IPS-NIHi11 (cell line): ENCODE data around the gene KLRD1.
A peak's percentile ranks its signal among the peaks of the same experiment; 100 is the strongest.
"Not testable (repeated sequence)": the region's sequence is repeated elsewhere in the genome, so short reads cannot be mapped to it uniquely, and the experiment has no call there.

Source experiments
- DNase-seq: peaks from one replicate; pipeline ENCODE4 v3.0.0; 2012; ENCODE audit warnings: mixed read lengths, low spot score

The KLRD1 gene

GRCh38 chr12:10338470-10338869 is 30.8 kb downstream of the KLRD1 start:
- not testable (repeated sequence) for DNase-seq

DNA sequence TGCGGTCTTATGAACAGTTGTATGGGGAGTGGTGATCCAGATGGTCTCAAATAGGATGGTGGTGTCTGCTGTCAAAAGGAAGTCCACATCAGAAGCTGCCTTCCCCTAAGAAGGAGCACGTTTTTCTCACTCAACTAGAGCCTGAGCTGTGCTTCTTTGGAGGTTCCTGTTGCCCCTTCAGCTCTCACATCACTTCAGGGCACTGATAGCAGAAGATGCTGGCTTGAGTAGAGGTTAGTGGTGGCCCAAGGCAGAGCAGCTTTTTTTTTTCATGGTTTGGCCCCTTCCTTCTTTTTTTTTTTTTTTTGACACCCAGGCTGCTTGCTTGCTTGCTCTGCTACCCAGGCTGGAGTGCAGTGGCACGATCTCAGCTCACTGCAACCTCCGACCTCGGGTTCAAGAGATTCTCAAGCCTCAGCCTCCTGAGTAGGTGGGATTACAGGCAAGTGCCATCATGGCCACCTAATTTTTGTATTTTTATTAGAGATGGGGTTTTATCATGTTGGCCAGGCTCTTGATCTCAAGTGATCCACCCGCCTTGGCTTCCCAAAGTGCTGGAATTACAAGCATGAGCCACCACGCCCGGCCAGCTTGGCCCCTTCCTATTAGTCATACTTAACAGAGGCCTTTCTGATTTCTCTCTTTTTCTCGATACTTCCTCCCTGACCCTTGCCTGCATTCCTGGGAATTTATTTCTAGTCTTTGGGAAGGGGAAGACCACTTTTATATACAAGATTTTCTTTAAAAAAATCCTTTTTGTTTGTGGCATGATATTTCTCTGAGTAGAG is 31.6 kb downstream of the KLRD1 start:
- DNase-seq = no peak

DNA sequence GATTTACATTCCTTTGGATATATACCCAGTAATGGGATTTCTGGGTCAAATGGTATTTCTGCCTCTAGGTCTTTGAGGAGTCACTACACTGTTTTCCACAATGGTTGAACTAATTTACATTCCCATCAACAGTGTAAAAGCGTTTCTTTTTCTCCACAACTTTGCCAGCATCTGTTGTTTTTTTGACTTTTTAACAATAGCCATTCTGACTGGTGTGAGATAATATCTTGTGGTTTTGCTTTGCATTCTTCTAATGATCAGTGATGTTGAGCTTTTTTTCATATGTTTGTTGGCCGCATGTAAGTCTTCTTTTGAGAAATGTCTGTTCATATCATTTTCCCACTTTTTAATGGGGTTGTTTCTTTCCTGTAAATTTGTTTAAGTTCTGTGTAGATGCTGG is 33.3 kb downstream of the KLRD1 start:
- DNase-seq = not testable (repeated sequence)

GRCh38 chr12:10341892-10342509 is 34.3 kb downstream of the KLRD1 start:
- DNase-seq = no peak

DNA sequence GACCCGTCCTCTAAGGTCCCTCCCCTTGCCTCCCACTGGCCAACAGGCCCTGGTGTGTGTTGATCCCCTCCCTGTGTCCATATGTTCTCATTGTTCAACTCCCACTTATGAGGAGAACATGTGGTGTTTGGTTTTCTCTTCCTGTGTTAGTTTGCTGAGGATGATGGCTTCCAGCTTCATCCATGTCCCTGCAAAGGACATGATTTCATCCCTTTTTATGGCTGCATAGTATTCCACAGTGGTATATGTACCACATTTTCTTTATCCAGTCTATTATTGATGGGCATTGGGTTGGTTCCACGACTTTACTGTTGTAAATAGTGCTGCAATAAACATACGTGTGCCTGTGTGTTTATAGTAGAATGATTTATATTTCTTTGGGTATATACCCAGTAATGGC is 43.8 kb downstream of the KLRD1 start:
- not testable (repeated sequence) for DNase-seq

- no peak for DNase-seq
Measured at GRCh38 chr12:10354071-10354470, 46.4 kb downstream of the KLRD1 start.

GRCh38 chr12:10354502-10354901 is 46.8 kb downstream of the KLRD1 start:
- DNase-seq = no peak

DNA sequence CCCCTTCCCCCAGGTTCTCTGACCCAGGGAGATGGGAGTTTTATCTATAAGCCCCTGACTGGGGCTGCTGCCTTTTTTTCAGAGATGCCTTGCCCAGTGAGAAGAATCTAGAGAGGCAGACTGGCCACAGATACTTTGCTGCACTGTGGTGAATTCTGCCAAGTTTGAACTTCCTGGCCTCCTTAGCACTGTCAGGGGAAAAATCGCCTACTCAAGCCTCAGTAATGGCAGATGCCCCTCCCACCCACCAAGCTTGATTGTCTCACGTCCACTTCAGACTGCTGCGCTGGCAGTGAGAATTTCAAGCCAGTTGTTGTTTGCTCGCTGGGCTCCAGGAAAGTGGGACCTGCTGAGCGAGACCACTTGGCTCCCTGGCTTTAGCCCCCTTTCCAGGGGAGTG is 50.5 kb downstream of the KLRD1 start:
- DNase-seq = no peak

- DNase-seq = no peak
Measured at GRCh38 chr12:10358969-10359368, 51.3 kb downstream of the KLRD1 start.

- DNase-seq = no peak
Measured at GRCh38 chr12:10361084-10361483, 53.4 kb downstream of the KLRD1 start.

- DNase-seq = no peak
Measured at GRCh38 chr12:10361622-10362021, 54.0 kb downstream of the KLRD1 start.

DNA sequence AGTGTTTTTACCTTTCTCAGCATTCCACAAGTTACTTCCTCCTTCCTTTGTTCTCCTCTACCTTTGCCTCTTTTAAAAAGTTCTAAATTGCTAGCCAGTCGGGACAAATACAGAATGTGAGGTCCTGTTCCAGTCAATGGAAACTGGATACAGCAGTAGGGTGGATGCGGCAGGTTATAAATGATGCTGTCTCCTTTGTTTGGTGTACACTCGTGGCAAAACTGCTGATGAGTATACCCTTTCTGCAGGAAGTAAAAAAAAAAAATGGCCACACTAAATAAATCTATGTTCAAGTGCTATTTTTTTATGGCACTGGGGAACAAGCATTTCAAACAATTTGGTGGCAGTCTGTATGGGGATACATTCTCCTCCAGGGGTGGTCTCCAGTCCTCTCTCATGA is 54.7 kb downstream of the KLRD1 start:
- no peak for DNase-seq

DNA sequence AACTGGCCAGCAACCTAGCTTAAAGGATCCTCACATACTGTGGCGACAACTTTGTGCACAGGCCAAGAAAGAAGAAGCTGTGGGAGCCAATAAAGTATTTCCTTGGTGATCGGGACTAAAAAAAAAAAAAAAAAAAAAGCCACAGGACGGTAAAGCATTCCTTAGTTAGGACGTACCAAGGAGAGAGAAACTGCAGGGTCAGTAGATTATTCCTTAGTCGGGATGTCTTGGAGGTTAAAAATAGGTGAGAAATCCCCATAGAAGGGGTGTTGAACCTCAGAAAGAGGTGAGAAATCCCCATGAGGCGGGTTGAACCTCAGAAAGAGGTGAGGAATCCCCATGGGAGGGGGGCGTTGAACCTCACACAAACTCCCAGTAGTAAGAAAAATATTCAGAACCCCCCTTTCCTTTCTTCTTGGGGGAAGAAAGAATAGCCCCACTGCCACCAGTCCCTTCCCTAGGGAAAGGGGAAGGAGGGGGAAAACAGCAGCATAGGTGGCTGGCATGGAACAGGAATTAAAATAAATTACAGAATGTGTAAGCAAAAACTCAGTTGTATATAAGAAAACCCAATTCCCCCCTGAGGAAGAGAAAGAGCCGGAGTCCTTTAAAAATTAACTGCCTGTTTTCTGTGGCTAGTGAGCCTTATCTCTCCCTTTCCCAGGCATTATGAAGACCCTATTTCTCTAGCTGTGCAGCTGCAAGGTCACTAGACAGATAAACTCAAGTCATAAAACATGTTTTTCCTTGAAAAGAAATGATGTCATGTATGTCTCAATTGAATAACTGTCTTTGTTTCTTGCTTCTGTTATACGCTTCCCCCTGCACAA is 55.4 kb downstream of the KLRD1 start:
- no peak for DNase-seq

DNA sequence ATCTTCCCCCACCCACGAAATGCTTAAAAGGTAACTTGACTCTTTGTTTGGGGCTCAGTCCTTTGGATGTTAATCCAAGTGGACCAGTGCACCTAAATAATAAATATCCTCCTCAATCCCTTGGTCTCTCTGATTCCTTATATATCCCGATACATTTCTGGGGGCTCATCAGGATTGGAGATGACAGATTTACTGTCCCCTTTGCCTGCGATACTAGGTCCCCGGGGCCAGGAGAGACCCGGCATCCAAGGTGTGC is 55.9 kb downstream of the KLRD1 start:
- no peak for DNase-seq

DNA sequence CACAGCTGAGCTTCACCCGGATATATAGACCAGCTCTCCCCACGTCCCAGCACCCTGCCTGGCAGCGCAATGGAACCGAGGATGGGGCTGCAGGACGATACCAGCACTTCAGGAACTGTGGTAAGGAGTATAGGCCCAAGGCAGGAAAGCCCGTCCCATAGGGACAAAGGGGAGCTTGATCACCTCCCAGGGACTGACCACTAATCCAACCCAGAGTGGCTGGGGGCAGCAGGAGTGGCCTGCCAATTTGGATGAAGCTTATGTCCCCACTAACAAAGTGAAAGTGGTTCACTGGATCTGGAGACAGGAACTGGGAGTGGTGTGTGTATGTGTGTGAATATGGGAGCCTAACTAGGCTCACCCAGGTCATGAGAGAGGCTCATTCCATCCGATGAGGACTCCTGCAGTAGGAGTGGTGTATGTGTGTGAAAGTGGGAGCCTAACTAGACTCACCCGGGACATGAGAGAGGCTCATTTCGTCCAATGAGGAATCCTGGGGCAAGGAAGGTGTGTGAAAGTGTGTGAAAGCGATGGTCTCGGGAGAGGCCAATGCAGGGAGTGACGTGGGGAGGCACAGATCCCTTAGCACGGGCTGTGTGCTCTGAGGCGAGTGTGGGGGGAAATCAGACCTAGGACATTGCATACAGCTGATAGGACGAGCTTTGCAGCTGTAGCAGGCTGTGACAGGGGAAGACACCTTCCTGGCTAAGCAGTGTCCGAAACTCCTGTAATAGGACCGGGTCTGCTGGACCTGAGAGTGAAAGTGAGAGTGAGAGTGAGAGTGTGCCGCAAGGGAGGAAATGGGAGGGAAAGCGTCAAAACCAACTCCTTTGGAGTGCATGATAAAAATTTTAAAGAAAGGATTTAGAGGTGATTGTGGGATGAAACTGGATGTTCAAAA is 56.5 kb downstream of the KLRD1 start:
- no peak for DNase-seq

GRCh38 chr12:10364815-10365622 is 57.3 kb downstream of the KLRD1 start:
- DNase-seq = peak; percentile 59

- no peak for DNase-seq
Measured at GRCh38 chr12:10365696-10366405, 58.2 kb downstream of the KLRD1 start.

DNA sequence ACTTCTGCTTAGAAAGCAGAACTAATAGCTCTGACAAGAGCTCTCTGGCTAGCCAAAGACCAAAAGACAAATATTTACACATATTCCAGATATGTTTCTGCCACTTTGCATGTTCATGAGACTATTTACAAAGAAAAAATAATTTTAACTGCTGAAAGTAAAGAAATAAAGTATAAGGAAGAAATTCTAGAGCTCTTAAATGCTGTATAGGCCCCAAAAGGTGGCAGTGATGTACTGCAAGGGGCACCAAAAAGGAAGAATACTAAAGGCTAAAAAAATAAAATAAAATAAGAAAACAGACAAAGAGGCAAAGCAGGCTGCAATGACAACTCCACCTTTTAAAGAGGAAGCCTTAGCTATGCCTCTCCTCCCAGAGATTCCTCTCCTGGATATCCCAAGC is 59.2 kb downstream of the KLRD1 start:
- DNase-seq = no peak

DNA sequence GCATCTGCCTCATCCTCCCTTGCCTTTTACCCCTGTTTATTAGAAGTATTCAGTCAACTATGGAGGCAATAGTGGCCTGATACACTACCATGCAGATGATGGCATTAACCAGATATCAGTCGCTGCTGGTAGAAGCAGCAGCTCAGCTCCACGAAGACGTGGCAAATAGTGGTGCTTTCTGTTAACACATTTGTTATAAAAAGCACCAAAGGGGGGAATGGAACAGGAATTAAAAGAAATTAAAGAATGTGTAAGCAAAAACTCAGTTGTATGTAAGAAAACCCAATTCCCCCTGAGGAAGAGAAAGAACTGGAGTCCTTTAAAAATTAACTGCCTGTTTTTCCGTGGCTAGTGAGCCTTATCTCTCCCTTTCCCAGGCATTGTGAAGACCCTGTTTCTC is 60.0 kb downstream of the KLRD1 start:
- not testable (repeated sequence) for DNase-seq
